ENCODE measurements around the gene BACE2. TPM values are rescaled to one million over a fixed set of nuclear protein-coding genes. Genes with fewer than 3 reads are reported as not detected.

Gene BACE2
- total and polyA plus RNA-seq, 2 of the 13 experiments (the other 11 are each of a cell fraction or from before 2014, with no cell fraction given) = 0.07 to 0.11 TPM

GRCh38 chr21:41120997-41121396, 47.0 kb upstream of the BACE2 start (continued):
- TF ChIP-seq E2F5 (CRISPR knock-in tag; conservative IDR thresholded peaks at IDR 0.05) (no peak), IRF1 (CRISPR knock-in tag; IDR thresholded peaks at IDR 0.05; ENCODE audit: low read depth) (no peak), ZNF816 (CRISPR knock-in tag; IDR thresholded peaks at IDR 0.05; ENCODE audit: borderline replicate concordance) (no peak), ZNF234 (CRISPR knock-in tag; conservative IDR thresholded peaks at IDR 0.05) (no peak), MAZ (IDR thresholded peaks at IDR 0.05; ENCODE audit: borderline replicate concordance, low read depth, low read length) (no peak), MAZ (CRISPR knock-in tag; IDR thresholded peaks at IDR 0.05; ENCODE audit: low read depth) (no peak), ATF7 (IDR thresholded peaks at IDR 0.05) (no peak), ATF7 (CRISPR knock-in tag; IDR thresholded peaks at IDR 0.05) (no peak)

- peak; percentile 98 for ATAC-seq
- Histone ChIP-seq H3K4me2 (ENCODE audit: low read depth, low read length) (no peak overlapping the region), H3K4me1 (ENCODE audit: insufficient read depth, low read length) (no peaks in the 10 kb centered on the region), H4K20me1 (ENCODE audit: insufficient read depth, low read length) (no peaks in the 10 kb centered on the region), H3K9ac (ENCODE audit: insufficient read depth, low read depth, low read length) (no peak overlapping the region), H3K27me3 (ENCODE audit: control insufficient read depth in 1 of 2, insufficient read depth in 2 of 2, low read length in 2 of 2) (peaks cover 0 to 8% of the 10 kb centered on the region in 2 experiments; a peak in 3 of 5 replicates), H3K9me3 (ENCODE audit: low read length) (no peaks in the 10 kb centered on the region), H3K4me3 (replicated peaks in 1 of 3; ENCODE audit: insufficient read depth in 1 of 3, low read depth in 2 of 3, low read length in 3 of 3) (no peak overlapping the region), H3K79me2 (ENCODE audit: insufficient read depth, low read length) (no peaks in the 10 kb centered on the region), H3K36me3 (replicated peaks in 1 of 2; ENCODE audit: control insufficient read depth in 1 of 2, insufficient read depth in 2 of 2, low read length in 2 of 2) (no peaks in the 10 kb centered on the region), H2AFZ (ENCODE audit: low read length) (no peak overlapping the region), H3K27ac (ENCODE audit: extremely low read length, insufficient read depth, low read length) (no peak overlapping the region)
- peak; percentile 70 for DNase-seq (ENCODE audit: low spot score)
- POLR2A ChIA-PET = no interaction called here
- in situ Hi-C loops (cut with HindIII; ENCODE audit: extremely low pct_ligation_motif_present, low pct_unique_long_range_greater_than_20kb) = no loop called here
- no TSS peak for BruUV-seq (replicated peaks)
- CTCF ChIA-PET (ENCODE audit: low intra/inter-chr PET ratio, low total read pairs) = interaction anchor here (1.6 kb wide), 1 partner anchor 12 kb away, joined by 7 read pairs; no protein-coding TSS in a partner anchor
- peak; percentile 80 for FAIRE-seq
- WGBS (ENCODE audit: low lambda C conversion rate) = 17% methylated on average over 13 of the region's 19 CpGs
- intact Hi-C loops (cut with micrococcal nuclease; ENCODE audit: unreplicated experiment) = loop anchor here (1.0 to 2.0 kb wide), 2 partner anchors 12 to 339 kb away; no protein-coding TSS in a partner anchor
- TF ChIP-seq CHD4 (IDR thresholded peaks at IDR 0.05; ENCODE audit: borderline replicate concordance, low read length) = no peak
- no peak for TF ChIP-seq KIAA2018 (CRISPR knock-in tag; IDR thresholded peaks at IDR 0.05; ENCODE audit: borderline replicate concordance)
- TF ChIP-seq POLR2A (IDR thresholded peaks at IDR 0.05; ENCODE audit: insufficient read depth in 1 of 2, low read depth in 2 of 2, low read length in 2 of 2) = no peak
- TF ChIP-seq KMT2A (CRISPR knock-in tag; IDR thresholded peaks at IDR 0.05) = no peak
- TF ChIP-seq SALL1 (CRISPR knock-in tag; IDR thresholded peaks at IDR 0.05) = peak; percentile 29; the same call in 1 of the 2 replicates
Observed at GRCh38 chr21:41121785-41122415, 46.1 kb upstream of the BACE2 start.
